COLO668 (cell line): ENCODE data around the gene CFAP92.
"Not testable (repeated sequence)": the region's sequence is repeated elsewhere in the genome, so short reads cannot be mapped to it uniquely, and the experiment has no call there.

Experiments used
- DNase-seq: peaks from one replicate; lab custom pipeline; 2025; ENCODE audit not compliant: unreplicated experiment; lab: John Stamatoyannopoulos, UW

CFAP92 gene

GRCh38 chr3:128945041-128945877 lies 48.6 kb downstream of the CFAP92 start:
- no peak for DNase-seq

GRCh38 chr3:128942161-128942952 lies 51.5 kb downstream of the CFAP92 start:
- no peak for DNase-seq

GRCh38 chr3:128940252-128940651 lies 53.6 kb downstream of the CFAP92 start:
- no peak for DNase-seq

- DNase-seq = no peak
These were observed 57.5 kb downstream of the CFAP92 start for GRCh38 chr3:128936341-128936740.

- DNase-seq = no peak
These were observed 58.0 kb downstream of the CFAP92 start for GRCh38 chr3:128935922-128936321.

GRCh38 chr3:128933922-128934253 lies 60.0 kb downstream of the CFAP92 start:
- DNase-seq = no peak

- no peak for DNase-seq
These were observed 60.5 kb downstream of the CFAP92 start for GRCh38 chr3:128933213-128933921.

- DNase-seq = no peak
These were observed 61.2 kb downstream of the CFAP92 start for GRCh38 chr3:128932516-128933212.

GRCh38 chr3:128931046-128931445 lies 62.8 kb downstream of the CFAP92 start:
- DNase-seq = no peak

- DNase-seq = no peak
These were observed 64.5 kb downstream of the CFAP92 start for GRCh38 chr3:128929364-128929763.

GRCh38 chr3:128923986-128924385 lies 69.9 kb downstream of the CFAP92 start:
- DNase-seq = not testable (repeated sequence)

GRCh38 chr3:128923576-128923975 lies 70.3 kb downstream of the CFAP92 start:
- DNase-seq = no peak

- no peak for DNase-seq
These were observed 70.9 kb downstream of the CFAP92 start for GRCh38 chr3:128922804-128923459.

- no peak for DNase-seq
These were observed 73.9 kb downstream of the CFAP92 start for GRCh38 chr3:128919988-128920387.

- DNase-seq = no peak
These were observed 76.6 kb downstream of the CFAP92 start for GRCh38 chr3:128917291-128917690.

GRCh38 chr3:128914966-128915645 lies 78.8 kb downstream of the CFAP92 start:
- no peak for DNase-seq

- no peak for DNase-seq
These were observed 82.0 kb downstream of the CFAP92 start for GRCh38 chr3:128911911-128912310.

- DNase-seq = no peak
These were observed 83.9 kb downstream of the CFAP92 start for GRCh38 chr3:128910006-128910405.

GRCh38 chr3:128908951-128909350 lies 84.9 kb downstream of the CFAP92 start:
- no peak for DNase-seq
